ENCODE measurements around the gene SAT1.

SAT1 gene

GRCh38 chrX:23773601-23774175 is 9.3 kb upstream of the SAT1 start:
- in situ Hi-C loops (cut with MboI; ENCODE audit: low sequenced_read_pairs), result no loop called here

- in situ Hi-C loops (cut with MboI; ENCODE audit: low sequenced_read_pairs), result no loop called here
These were observed 6.6 kb upstream of the SAT1 start for GRCh38 chrX:23776363-23776762.

- in situ Hi-C loops (cut with MboI; ENCODE audit: low sequenced_read_pairs), result no loop called here
These were observed 3.9 kb upstream of the SAT1 start for GRCh38 chrX:23779025-23779424.

- in situ Hi-C loops (cut with MboI; ENCODE audit: low sequenced_read_pairs), result loop anchor here (10.0 kb wide), 1 partner anchor 122 kb away; the partner anchor contains the start of genes APOO and CXorf58
These were observed 518 bp upstream of the SAT1 start for GRCh38 chrX:23782455-23782854.

- in situ Hi-C loops (cut with MboI; ENCODE audit: low sequenced_read_pairs), result loop anchor here (10.0 kb wide), 1 partner anchor 121 kb away; the partner anchor contains the start of genes APOO and CXorf58
These were observed 856 bp downstream of the SAT1 start for GRCh38 chrX:23783589-23784469.

- in situ Hi-C loops (cut with MboI; ENCODE audit: low sequenced_read_pairs), result loop anchor here (10.0 kb wide), 1 partner anchor 120 kb away; the partner anchor contains the start of genes APOO and CXorf58
These were observed 1.7 kb downstream of the SAT1 start for GRCh38 chrX:23784470-23785331.

GRCh38 chrX:23785580-23785979 is 2.6 kb downstream of the SAT1 start:
- in situ Hi-C loops (cut with MboI; ENCODE audit: low sequenced_read_pairs), result loop anchor here (10.0 kb wide), 1 partner anchor 119 kb away; the partner anchor contains the start of genes APOO and CXorf58

GRCh38 chrX:23786268-23786815 is 3.4 kb downstream of the SAT1 start:
- in situ Hi-C loops (cut with MboI; ENCODE audit: low sequenced_read_pairs), result loop anchor here (10.0 kb wide), 1 partner anchor 118 kb away; the partner anchor contains the start of genes APOO and CXorf58

GRCh38 chrX:23787745-23788118 is 4.8 kb downstream of the SAT1 start:
- in situ Hi-C loops (cut with MboI; ENCODE audit: low sequenced_read_pairs), result loop anchor here (10.0 kb wide), 1 partner anchor 117 kb away; the partner anchor contains the start of genes APOO and CXorf58

GRCh38 chrX:23788521-23788920 is 5.5 kb downstream of the SAT1 start:
- in situ Hi-C loops (cut with MboI; ENCODE audit: low sequenced_read_pairs), result loop anchor here (10.0 kb wide), 1 partner anchor 116 kb away; the partner anchor contains the start of genes APOO and CXorf58

GRCh38 chrX:23788946-23789345 is 6.0 kb downstream of the SAT1 start:
- in situ Hi-C loops (cut with MboI; ENCODE audit: low sequenced_read_pairs), result loop anchor here (10.0 kb wide), 1 partner anchor 116 kb away; the partner anchor contains the start of genes APOO and CXorf58

GRCh38 chrX:23789386-23790154 is 6.6 kb downstream of the SAT1 start:
- in situ Hi-C loops (cut with MboI; ENCODE audit: low sequenced_read_pairs), result loop anchor here (10.0 kb wide), 1 partner anchor 115 kb away; the partner anchor contains the start of genes APOO and CXorf58

GRCh38 chrX:23790155-23790497 is 7.2 kb downstream of the SAT1 start:
- in situ Hi-C loops (cut with MboI; ENCODE audit: low sequenced_read_pairs), result no loop called here

GRCh38 chrX:23792861-23793553 is 10.0 kb downstream of the SAT1 start:
- in situ Hi-C loops (cut with MboI; ENCODE audit: low sequenced_read_pairs), result no loop called here

GRCh38 chrX:23795221-23795620 is 12.2 kb downstream of the SAT1 start:
- in situ Hi-C loops (cut with MboI; ENCODE audit: low sequenced_read_pairs), result no loop called here

- in situ Hi-C loops (cut with MboI; ENCODE audit: low sequenced_read_pairs), result no loop called here
These were observed 14.6 kb downstream of the SAT1 start for GRCh38 chrX:23797371-23798128.

GRCh38 chrX:23799469-23800065 is 16.6 kb downstream of the SAT1 start:
- in situ Hi-C loops (cut with MboI; ENCODE audit: low sequenced_read_pairs), result no loop called here

GRCh38 chrX:23802431-23802830 is 19.5 kb downstream of the SAT1 start:
- in situ Hi-C loops (cut with MboI; ENCODE audit: low sequenced_read_pairs), result no loop called here
